Activated CD8-positive, alpha-beta T cell treated with anti-CD3 and anti-CD28 coated beads for 36 hours (primary cell): ENCODE results near the gene GRM1. TPM values are rescaled to one million over a fixed set of nuclear protein-coding genes. Genes with fewer than 3 reads are reported as not detected.

Source experiments
- ATAC-seq: fragments of 200-7000 bp; cut with Tn5 transposase; one replicate; pipeline ENCODE4 v1.10.0; 2021; ENCODE audit warnings: mild to moderate bottlenecking, moderate library complexity
- CTCF ChIA-PET: fragments of 350-600 bp; sonication (Branson Sonifier 250); formaldehyde crosslinking; loops from one replicate; lab custom pipeline; 2021; ENCODE audit warnings: antibody characterized with exemption; lab: Charles Lee
- POLR2A ChIA-PET: fragments of 350-600 bp; sonication (Branson Sonifier 250); formaldehyde crosslinking; loops from one replicate; lab custom pipeline; 2021; ENCODE audit warnings: antibody characterized with exemption; lab: Charles Lee
- DNase-seq: peaks from one replicate; pipeline ENCODE4 v3.0.0-alpha.2; 2020
- H3K27ac Mint-ChIP-seq: one replicate; pipeline ENCODE4 v1.8.0; 2021; ENCODE audit warnings: mild to moderate bottlenecking, mixed read lengths
- H3K27me3 Mint-ChIP-seq: one replicate; pipeline ENCODE4 v1.8.0; 2021; ENCODE audit warnings: mixed read lengths
- H3K36me3 Mint-ChIP-seq: one replicate; pipeline ENCODE4 v1.8.0; 2021; ENCODE audit warnings: low read depth, mixed read lengths
- H3K4me1 Mint-ChIP-seq: one replicate; pipeline ENCODE4 v1.8.0; 2021; ENCODE audit warnings: low read depth, mixed read lengths
- H3K4me3 Mint-ChIP-seq: one replicate; pipeline ENCODE4 v1.8.0; 2021; ENCODE audit warnings: mild to moderate bottlenecking, moderate library complexity, mixed read lengths
- H3K9me3 Mint-ChIP-seq: one replicate; pipeline ENCODE4 v1.8.0; 2021; ENCODE audit warnings: mixed read lengths
- intact Hi-C: fragments of 100-400 bp; cut with micrococcal nuclease; formaldehyde crosslinking; loops from one replicate; pipeline ENCODE4 v1.10.0; 2022
- total RNA-seq, 2 experiments: library from RNA; stranded (reverse); gene quantifications; one replicate each; pipeline ENCODE4 v1.2.3, GENCODE V29; 2021
- TF ChIP-seq, protein P1 (sequence below): fragments of 200-600 bp; IDR thresholded peaks from one replicate; pipeline ENCODE4 v1.8.0; 2022; ENCODE audit warnings: antibody characterized with exemption, mild to moderate bottlenecking

The GRM1 gene
- total RNA-seq, result not detected

DNA sequence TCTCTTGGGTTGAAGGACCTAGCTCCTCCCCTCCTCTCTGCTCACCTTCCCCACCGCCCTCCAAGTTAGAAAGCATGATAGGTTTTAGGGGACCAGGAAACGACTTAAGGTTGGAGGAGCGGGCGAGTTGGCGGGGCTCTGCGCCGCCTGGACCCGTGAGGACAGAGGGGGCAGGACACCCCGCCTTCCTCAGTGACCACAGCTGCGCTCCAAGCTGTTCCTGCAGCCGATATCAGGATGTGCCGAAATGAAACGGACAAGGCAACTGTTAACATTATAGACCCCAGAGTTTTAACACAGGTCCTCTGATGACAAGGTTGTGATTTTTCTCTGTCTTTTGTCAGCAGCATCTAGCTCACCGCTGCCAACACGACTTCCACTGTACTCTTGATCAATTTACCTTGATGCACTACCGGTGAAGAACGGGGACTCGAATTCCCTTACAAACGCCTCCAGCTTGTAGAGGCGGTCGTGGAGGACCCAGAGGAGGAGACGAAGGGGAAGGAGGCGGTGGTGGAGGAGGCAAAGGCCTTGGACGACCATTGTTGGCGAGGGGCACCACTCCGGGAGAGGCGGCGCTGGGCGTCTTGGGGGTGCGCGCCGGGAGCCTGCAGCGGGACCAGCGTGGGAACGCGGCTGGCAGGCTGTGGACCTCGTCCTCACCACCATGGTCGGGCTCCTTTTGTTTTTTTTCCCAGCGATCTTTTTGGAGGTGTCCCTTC, at the start of gene GRM1:
GRM1 (plus strand) TSS at position 212 of the 722 bp plus-strand sequence; CDS start at position 668, 456 bp downstream.
- no peak for DNase-seq
- ChIA-PET CTCF (interaction anchor here (1.0 kb wide), 1 partner anchor 8 kb away, joined by 3 read pairs; no protein-coding TSS in a partner anchor), POLR2A (interaction anchor here (0.7 kb wide), 1 partner anchor 74 kb away, joined by 3 read pairs; no protein-coding TSS in a partner anchor)
- no peak for ATAC-seq
- intact Hi-C loops, result no loop called here
- peaks cover 2% of the 10 kb centered on the region for H3K9me3 Mint-ChIP-seq
- TF ChIP-seq, protein P1, sequence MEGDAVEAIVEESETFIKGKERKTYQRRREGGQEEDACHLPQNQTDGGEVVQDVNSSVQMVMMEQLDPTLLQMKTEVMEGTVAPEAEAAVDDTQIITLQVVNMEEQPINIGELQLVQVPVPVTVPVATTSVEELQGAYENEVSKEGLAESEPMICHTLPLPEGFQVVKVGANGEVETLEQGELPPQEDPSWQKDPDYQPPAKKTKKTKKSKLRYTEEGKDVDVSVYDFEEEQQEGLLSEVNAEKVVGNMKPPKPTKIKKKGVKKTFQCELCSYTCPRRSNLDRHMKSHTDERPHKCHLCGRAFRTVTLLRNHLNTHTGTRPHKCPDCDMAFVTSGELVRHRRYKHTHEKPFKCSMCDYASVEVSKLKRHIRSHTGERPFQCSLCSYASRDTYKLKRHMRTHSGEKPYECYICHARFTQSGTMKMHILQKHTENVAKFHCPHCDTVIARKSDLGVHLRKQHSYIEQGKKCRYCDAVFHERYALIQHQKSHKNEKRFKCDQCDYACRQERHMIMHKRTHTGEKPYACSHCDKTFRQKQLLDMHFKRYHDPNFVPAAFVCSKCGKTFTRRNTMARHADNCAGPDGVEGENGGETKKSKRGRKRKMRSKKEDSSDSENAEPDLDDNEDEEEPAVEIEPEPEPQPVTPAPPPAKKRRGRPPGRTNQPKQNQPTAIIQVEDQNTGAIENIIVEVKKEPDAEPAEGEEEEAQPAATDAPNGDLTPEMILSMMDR, result no peak
- H3K36me3 Mint-ChIP-seq, result no peaks in the 10 kb centered on the region
- no peak within 1 kb of the TSS for H3K27ac Mint-ChIP-seq
- H3K4me1 Mint-ChIP-seq, result peaks cover 6% of the 10 kb centered on the region
- no peak within 1 kb of the TSS for H3K4me3 Mint-ChIP-seq
- H3K27me3 Mint-ChIP-seq, result peaks cover 45% of the 10 kb centered on the region

- TF ChIP-seq, protein P1, result no peak
- Mint-ChIP-seq H3K9me3 (peaks cover 8% of the 10 kb centered on the region), H3K27ac (no peak overlapping the region), H3K27me3 (no peaks in the 10 kb centered on the region), H3K4me1 (no peaks in the 10 kb centered on the region), H3K36me3 (no peaks in the 10 kb centered on the region), H3K4me3 (no peak overlapping the region)
- no peak for ATAC-seq
- intact Hi-C loops, result no loop called here
- ChIA-PET POLR2A (no interaction called here), CTCF (no interaction called here)
- no peak for DNase-seq
Observed at GRCh38 chr6:146009338-146009737, 19.5 kb upstream of the GRM1 start.

DNA sequence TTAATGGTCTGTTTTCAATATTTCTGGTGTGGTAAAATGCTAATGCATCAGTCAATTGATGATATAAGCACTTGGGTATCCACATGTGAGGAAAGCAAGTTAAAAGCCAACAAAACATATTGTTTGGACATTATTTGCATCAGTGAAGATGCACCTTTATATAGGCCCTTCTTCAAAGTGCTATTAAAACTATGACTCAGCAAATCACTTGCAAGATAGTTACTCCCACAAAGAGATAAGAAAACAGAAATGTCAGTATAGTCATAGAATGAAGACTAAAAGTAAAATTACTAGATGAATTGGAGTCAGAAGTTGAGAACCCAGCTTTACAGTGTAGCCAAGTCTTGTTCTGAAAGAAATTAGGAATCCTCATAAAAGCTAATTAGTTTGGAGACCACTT, 14.6 kb upstream of the GRM1 start:
- ATAC-seq (no peak), DNase-seq (no peak)
- TF ChIP-seq, protein P1, result no peak
- Mint-ChIP-seq H3K4me3 (no peak overlapping the region), H3K4me1 (no peaks in the 10 kb centered on the region), H3K9me3 (peaks cover 4% of the 10 kb centered on the region), H3K27me3 (peaks cover 5% of the 10 kb centered on the region), H3K27ac (no peak overlapping the region), H3K36me3 (no peaks in the 10 kb centered on the region)
- intact Hi-C loops, result no loop called here
- CTCF ChIA-PET, result no interaction called here
- POLR2A ChIA-PET, result interaction anchor here (0.6 kb wide), 1 partner anchor 232 kb away, joined by 3 read pairs; no protein-coding TSS in a partner anchor

- Mint-ChIP-seq H3K36me3 (no peaks in the 10 kb centered on the region), H3K4me1 (no peaks in the 10 kb centered on the region), H3K27me3 (peaks cover 9% of the 10 kb centered on the region), H3K4me3 (no peak overlapping the region), H3K9me3 (no peaks in the 10 kb centered on the region), H3K27ac (no peak overlapping the region)
- ATAC-seq (no peak), DNase-seq (no peak)
- ChIA-PET POLR2A (no interaction called here), CTCF (no interaction called here)
- TF ChIP-seq, protein P1, result no peak
- intact Hi-C loops, result no loop called here
Observed at GRCh38 chr6:146017672-146018071, 11.2 kb upstream of the GRM1 start.

DNA sequence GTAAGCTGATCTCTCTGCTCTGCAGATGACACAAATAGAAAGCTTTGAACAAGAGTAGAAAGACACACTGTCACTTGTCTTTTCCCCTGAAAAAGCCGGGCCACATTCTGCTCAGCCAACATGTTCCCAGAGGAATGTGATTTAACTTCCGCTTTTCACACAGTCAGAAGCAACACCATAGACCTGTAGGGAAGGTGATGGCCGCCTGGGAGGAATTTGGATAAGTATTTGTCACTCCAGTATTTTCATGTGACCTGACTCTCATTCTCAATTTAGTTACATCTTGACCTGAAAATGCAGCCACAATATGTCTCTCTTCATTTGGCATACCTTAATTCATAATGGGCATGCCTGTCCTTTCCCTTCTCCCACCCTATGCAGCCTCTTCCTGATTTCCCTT, 2.0 kb upstream of the GRM1 start:
- Mint-ChIP-seq H3K4me1 (peaks cover 6% of the 10 kb centered on the region), H3K36me3 (no peaks in the 10 kb centered on the region), H3K27me3 (peaks cover 46% of the 10 kb centered on the region), H3K9me3 (peaks cover 2% of the 10 kb centered on the region), H3K27ac (no peak overlapping the region), H3K4me3 (no peak overlapping the region)
- ChIA-PET POLR2A (no interaction called here), CTCF (no interaction called here)
- DNase-seq (no peak), ATAC-seq (no peak)
- intact Hi-C loops, result no loop called here
- TF ChIP-seq, protein P1, result no peak
